ENCODE data around the gene EIF4G3.

The EIF4G3 gene

DNA sequence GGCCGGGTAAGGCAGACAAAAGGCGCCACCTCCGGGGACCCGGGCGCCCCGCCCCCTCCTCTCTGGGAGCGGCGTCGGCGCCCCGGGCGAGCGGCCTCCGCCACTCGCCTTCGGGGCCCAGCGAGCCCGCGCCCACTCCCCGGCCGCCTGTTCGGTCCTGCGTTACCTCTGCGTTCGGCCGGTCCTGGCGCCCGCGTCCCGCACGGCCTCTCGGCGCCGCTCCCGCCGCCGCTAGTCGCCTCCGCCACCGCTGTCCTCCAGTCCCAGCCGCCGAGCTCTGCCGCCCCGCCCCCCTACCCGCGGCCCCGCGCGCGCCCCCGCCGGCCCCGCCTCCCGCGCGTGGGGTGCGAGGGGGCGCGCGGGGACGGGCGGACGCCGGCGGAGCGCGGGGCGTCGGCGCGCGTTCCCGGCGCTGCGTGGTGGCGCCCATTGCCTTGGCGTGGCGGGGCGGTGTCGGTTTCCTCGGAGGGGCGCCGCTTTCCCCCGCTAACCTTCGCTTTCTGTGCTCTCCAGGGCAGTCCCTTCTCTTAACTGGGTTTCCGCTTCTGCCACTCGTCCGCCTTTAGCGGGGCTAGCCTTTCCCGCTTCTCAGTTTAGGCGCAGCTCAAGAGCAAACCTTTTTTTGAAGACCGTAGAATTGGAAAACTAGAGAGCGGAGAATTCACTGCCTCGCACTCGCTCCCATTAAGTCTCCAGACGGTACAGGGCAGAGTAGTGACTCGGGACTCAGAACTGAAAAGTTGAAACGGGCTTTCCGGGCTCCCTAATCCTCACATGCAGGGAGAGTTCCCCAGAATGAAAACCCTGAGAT is 389.5 kb downstream of the EIF4G3 start, which contains the start of gene HP1BP3:
Gene HP1BP3 (minus strand): TSS at position 279 of the 811 bp plus-strand sequence. CDS start 6,867 bp downstream, outside the sequence.
- in situ Hi-C loops (cut with MboI; ENCODE audit: low sequenced_read_pairs): no loop called here

DNA sequence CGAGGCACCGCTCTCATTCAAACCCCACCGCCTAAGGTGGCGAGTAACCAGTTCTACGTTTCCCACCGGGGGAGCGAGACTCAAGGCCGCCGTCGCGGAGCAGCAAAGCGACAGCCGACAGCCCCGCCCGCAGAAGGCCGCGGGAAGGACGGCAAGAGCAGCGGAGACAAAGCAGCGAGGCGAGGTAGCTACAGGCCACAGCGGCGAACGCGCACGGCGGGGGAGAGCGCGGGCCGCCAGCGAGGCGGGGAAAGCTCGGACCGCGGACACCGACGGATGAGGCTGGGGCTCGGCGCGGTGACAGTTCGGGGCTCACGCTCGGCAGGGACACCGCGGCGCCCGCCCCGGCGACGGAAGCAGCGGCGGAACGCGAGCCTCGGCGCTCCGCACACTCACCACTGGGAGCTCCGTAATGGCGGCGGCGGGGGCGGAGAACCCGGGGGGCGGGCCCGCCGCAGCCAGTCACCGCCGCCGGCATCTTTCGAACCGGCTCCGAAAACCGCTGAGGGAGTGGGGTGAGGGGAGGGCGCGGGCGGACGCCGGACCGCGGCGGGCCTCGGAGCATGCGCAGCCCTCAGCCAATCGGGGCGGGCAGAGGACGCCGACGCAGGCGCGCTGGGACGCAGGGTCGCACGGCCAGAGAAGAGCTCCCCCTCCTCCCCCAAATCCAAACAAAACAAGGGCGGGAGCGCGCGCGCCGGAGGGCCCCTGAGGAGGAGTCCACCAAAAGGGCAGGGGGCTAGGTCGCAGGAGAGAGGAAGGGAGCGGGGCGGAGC is 390.3 kb downstream of the EIF4G3 start:
- in situ Hi-C loops (cut with MboI; ENCODE audit: low sequenced_read_pairs): no loop called here

DNA sequence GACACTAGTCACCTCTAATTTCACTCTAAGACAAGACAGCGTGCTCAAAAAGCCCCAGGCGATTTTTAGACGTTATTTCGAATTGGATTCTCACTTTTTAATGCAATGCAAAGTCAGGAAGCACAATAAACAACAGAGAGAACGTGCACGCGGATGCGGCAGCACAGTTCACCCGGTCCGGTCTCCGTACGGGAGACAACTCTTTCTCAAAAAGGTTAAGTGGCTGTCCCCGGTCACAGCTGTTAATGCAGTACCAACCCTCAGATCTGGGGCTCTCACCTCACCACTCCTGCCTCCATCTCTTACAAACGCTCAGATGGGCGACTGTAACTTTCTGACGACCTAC is 390.8 kb downstream of the EIF4G3 start:
- in situ Hi-C loops (cut with MboI; ENCODE audit: low sequenced_read_pairs): no loop called here

- in situ Hi-C loops (cut with MboI; ENCODE audit: low sequenced_read_pairs): no loop called here
Measured at GRCh38 chr1:20775700-20776099, 401.0 kb downstream of the EIF4G3 start.

GRCh38 chr1:20771780-20772179 is 404.9 kb downstream of the EIF4G3 start:
- in situ Hi-C loops (cut with MboI; ENCODE audit: low sequenced_read_pairs): no loop called here

DNA sequence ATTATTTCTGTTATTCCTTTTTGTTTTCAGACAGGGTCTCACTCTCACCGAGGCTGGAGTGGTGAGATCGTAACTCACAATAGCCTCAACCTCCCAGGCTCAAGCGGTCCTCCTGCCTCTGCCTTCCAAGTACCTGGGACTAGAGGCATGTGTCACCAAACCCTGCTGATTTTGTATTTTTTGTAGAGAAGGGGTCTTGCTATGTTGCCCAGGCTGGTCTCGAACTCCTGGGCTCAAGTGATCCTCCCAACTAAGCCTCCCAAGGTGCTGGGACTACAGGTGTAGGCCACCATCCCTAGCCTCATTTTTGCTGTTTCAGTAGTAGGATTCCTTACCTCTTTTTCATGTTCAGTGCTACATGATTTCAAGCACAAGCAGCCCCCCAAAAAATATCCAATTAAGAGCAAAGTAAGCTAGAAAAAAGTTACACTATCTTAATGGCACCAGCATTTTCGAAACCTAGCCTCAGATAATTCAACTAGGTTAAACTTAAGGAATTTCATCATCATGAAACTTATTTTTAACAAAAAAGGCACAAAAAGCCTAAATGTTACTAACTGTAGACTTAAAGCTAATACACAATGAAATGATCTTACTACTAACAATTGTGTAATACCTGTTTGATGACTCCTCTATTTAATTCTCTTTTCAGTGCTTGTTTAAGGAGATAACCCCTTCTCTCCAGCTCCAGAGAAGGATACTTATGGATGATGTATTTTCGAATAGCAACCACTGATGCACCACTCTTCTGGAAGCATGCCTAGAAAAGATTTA is 406.2 kb downstream of the EIF4G3 start:
- in situ Hi-C loops (cut with MboI; ENCODE audit: low sequenced_read_pairs): no loop called here

DNA sequence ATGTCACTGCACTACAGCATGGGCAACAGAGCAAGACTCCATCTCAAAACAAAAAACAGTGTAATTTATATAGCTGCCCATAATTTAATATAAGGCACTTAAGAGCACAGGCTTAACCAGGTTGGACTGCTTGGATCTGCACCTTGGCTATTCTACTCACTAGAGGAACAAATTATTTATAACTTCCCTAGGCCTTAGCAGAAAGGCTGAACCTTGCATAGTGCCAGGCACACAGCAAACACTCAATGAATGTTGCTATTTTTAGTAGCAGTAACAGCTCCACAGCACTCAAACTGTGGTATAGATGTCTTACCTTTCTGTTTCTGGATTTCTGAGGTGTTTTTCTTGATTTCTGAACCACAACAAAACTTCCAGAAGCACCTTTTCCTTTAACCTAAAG is 409.4 kb downstream of the EIF4G3 start:
- in situ Hi-C loops (cut with MboI; ENCODE audit: low sequenced_read_pairs): no loop called here

DNA sequence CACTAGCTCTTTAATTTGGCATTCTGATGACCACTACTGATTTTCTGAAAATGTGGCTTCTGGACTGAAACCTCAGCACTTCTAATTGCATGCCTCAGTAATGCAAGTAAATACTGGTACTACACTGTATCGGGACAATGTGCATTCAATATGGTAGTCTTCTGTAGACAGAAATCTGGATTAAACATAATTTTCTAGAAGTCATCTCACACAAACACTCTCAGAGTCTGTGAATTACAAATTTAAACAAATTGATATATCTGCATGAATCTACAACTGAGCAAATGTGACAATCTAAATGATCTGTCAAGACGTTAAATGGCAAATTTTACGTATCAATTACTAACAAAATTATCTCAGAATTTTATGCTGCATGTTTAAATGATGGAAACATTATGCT is 413.3 kb downstream of the EIF4G3 start:
- in situ Hi-C loops (cut with MboI; ENCODE audit: low sequenced_read_pairs): no loop called here

GRCh38 chr1:20760322-20760721 is 416.4 kb downstream of the EIF4G3 start:
- in situ Hi-C loops (cut with MboI; ENCODE audit: low sequenced_read_pairs): no loop called here

All from HL-60/S4 (cell line).